RPMI7951 (cell line): ENCODE results near the gene ASPRV1. TPM values are rescaled to one million over a fixed set of nuclear protein-coding genes. Genes with fewer than 3 reads are reported as not detected.
"Not testable (repeated sequence)": the region's sequence is repeated elsewhere in the genome, so short reads cannot be mapped to it uniquely, and the experiment has no call there.

Experiments
- DNase-seq: peaks from one replicate; pipeline ENCODE4 v3.0.0-alpha.2; 2012; ENCODE audit warnings: low read depth
- total RNA-seq: library from RNA; depleted of rRNA; stranded (reverse); fragments of >200 nt; shearing (Covaris generic); gene quantifications from 2 replicates; pipeline ENCODE4 v1.2.3, GENCODE V29; 2014

ASPRV1 gene
- total RNA-seq, 1 experiment from 2014 or later, result 0.12 TPM

- no peak for DNase-seq
Observed at GRCh38 chr2:69962986-69963730, 1.7 kb upstream of the ASPRV1 start.

- no peak for DNase-seq
Observed at GRCh38 chr2:69960821-69961220, 610 bp downstream of the ASPRV1 start.

- no peak for DNase-seq
Observed at GRCh38 chr2:69959425-69959824, 2.0 kb downstream of the ASPRV1 start.

- no peak for DNase-seq
Observed at GRCh38 chr2:69958480-69958879, 3.0 kb downstream of the ASPRV1 start.

- DNase-seq, result peak; percentile 11
Observed at GRCh38 chr2:69957965-69958364, 3.5 kb downstream of the ASPRV1 start.

- DNase-seq, result no peak
Observed at GRCh38 chr2:69956475-69956979, 4.9 kb downstream of the ASPRV1 start.

GRCh38 chr2:69955029-69955428 is 6.4 kb downstream of the ASPRV1 start:
- no peak for DNase-seq

- DNase-seq, result no peak
Observed at GRCh38 chr2:69954084-69954483, 7.3 kb downstream of the ASPRV1 start.

GRCh38 chr2:69952336-69953115 is 8.9 kb downstream of the ASPRV1 start:
- no peak for DNase-seq

- not testable (repeated sequence) for DNase-seq
Observed at GRCh38 chr2:69950671-69951070, 10.8 kb downstream of the ASPRV1 start.

GRCh38 chr2:69950241-69950640 is 11.2 kb downstream of the ASPRV1 start:
- no peak for DNase-seq

GRCh38 chr2:69948963-69949645 is 12.3 kb downstream of the ASPRV1 start:
- DNase-seq, result no peak

- no peak for DNase-seq
Observed at GRCh38 chr2:69948032-69948962, 13.1 kb downstream of the ASPRV1 start.

- DNase-seq, result no peak
Observed at GRCh38 chr2:69947325-69947931, 14.0 kb downstream of the ASPRV1 start.

- peak; percentile 56 for DNase-seq
Observed at GRCh38 chr2:69946351-69947324, 14.8 kb downstream of the ASPRV1 start.

GRCh38 chr2:69945941-69946340 is 15.5 kb downstream of the ASPRV1 start:
- DNase-seq, result no peak

GRCh38 chr2:69945441-69945840 is 16.0 kb downstream of the ASPRV1 start:
- DNase-seq, result no peak

- no peak for DNase-seq
Observed at GRCh38 chr2:69944756-69945155, 16.7 kb downstream of the ASPRV1 start.

GRCh38 chr2:69943843-69944525 is 17.4 kb downstream of the ASPRV1 start:
- no peak for DNase-seq
